ENCODE measurements around the gene TCHHL1. TPM values are rescaled to one million over a fixed set of nuclear protein-coding genes. Genes with fewer than 3 reads are reported as not detected.
"Not testable (repeated sequence)": the region's sequence is repeated elsewhere in the genome, so short reads cannot be mapped to it uniquely, and the experiment has no call there.

Gene TCHHL1
- total RNA-seq, 3 donors from 2014 or later: not detected

- intact Hi-C loops (cut with DNase I, micrococcal nuclease): no loop called here
- Histone ChIP-seq H3K9me3 (no peaks in the 10 kb centered on the region), H3K4me1 (ENCODE audit: low read depth) (no peaks in the 10 kb centered on the region), H3K36me3 (ENCODE audit: low read depth) (no peaks in the 10 kb centered on the region), H3K4me3 (no peak overlapping the region)
- TF ChIP-seq, protein P1, sequence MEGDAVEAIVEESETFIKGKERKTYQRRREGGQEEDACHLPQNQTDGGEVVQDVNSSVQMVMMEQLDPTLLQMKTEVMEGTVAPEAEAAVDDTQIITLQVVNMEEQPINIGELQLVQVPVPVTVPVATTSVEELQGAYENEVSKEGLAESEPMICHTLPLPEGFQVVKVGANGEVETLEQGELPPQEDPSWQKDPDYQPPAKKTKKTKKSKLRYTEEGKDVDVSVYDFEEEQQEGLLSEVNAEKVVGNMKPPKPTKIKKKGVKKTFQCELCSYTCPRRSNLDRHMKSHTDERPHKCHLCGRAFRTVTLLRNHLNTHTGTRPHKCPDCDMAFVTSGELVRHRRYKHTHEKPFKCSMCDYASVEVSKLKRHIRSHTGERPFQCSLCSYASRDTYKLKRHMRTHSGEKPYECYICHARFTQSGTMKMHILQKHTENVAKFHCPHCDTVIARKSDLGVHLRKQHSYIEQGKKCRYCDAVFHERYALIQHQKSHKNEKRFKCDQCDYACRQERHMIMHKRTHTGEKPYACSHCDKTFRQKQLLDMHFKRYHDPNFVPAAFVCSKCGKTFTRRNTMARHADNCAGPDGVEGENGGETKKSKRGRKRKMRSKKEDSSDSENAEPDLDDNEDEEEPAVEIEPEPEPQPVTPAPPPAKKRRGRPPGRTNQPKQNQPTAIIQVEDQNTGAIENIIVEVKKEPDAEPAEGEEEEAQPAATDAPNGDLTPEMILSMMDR (IDR thresholded peaks at IDR 0.05): no peak
- ATAC-seq: no peak
- DNase-seq: no peak
Observed at GRCh38 chr1:152084853-152085252, 4.0 kb downstream of the TCHHL1 start.

- H3K9me3 ChIP-seq; DNase-seq; H3K36me3 ChIP-seq (ENCODE audit: low read depth); H3K4me3 ChIP-seq; H3K4me1 ChIP-seq (ENCODE audit: low read depth); ATAC-seq; intact Hi-C loops (cut with DNase I, micrococcal nuclease): not testable (repeated sequence)
Observed at GRCh38 chr1:152081026-152081425, 7.8 kb downstream of the TCHHL1 start.

GRCh38 chr1:152080494-152080893 lies 8.4 kb downstream of the TCHHL1 start:
- H3K36me3 ChIP-seq (ENCODE audit: low read depth); ATAC-seq; H3K4me1 ChIP-seq (ENCODE audit: low read depth); H3K4me3 ChIP-seq; DNase-seq; H3K9me3 ChIP-seq; intact Hi-C loops (cut with DNase I, micrococcal nuclease): not testable (repeated sequence)

DNA sequence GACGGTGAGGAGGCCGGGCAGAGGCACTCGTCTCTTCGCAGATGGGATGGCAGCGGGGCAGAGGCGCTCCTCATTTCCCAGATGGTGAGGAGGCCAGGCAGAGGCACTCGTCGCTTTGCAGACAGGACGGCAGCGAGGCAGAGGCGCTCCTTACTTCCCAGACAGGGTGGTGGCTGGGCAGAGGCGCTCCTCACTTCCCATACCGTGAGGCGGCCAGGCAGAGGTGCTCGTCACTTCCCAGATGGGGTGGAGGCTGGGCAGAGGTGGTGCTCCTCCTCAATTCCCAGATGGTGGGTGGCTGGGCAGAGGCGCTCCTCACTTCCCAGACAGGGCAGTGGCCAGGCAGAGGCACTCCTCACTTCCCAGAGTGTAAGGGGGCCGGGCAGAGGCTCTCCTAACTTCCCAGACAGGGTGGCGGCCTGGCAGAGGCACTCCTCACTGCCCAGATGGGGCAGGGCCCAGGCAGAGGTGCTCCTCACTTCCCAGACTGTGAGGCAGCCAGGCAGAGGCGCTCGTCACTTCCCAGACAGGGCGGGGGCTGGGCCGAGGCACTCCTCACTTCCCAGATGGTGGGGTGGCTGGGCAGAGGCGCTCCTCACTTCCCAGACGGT lies 9.9 kb downstream of the TCHHL1 start:
- Histone ChIP-seq H3K4me1 (ENCODE audit: low read depth) (no peaks in the 10 kb centered on the region), H3K9me3 (no peaks in the 10 kb centered on the region), H3K4me3 (no peak overlapping the region), H3K36me3 (ENCODE audit: low read depth) (no peaks in the 10 kb centered on the region)
- intact Hi-C loops (cut with DNase I, micrococcal nuclease): no loop called here
- TF ChIP-seq, protein P1 (IDR thresholded peaks at IDR 0.05): no peak
- no peak for ATAC-seq
- DNase-seq: peak in 1 of 3 donors; percentile 37

DNA sequence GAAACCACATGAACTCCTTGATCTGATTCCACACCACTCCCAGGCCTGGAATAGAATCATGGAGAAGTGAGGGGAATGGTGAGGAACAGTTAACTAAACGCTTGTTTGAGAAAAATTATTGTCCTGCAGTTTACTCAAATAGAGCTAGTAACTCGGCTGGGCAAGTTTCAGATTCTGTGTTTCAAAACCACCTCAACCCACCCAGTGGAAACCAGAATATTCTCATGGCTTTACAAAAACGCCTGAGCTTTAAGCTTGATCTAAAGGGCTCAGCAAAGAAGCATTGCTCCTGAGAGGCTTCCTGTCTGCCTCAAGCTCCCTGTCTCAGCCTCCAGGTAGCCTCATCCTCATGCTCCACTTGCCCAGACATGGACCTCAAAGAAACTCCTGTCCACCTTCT lies 16.6 kb downstream of the TCHHL1 start:
- no peaks in the 10 kb centered on the region for H3K36me3 ChIP-seq (ENCODE audit: low read depth)
- no peaks in the 10 kb centered on the region for H3K9me3 ChIP-seq
- no peak for ATAC-seq
- intact Hi-C loops (cut with DNase I, micrococcal nuclease): no loop called here
- TF ChIP-seq, protein P1 (IDR thresholded peaks at IDR 0.05): no peak
- no peak for DNase-seq
- no peak overlapping the region for H3K4me3 ChIP-seq
- H3K4me1 ChIP-seq (ENCODE audit: low read depth): no peaks in the 10 kb centered on the region

DNA sequence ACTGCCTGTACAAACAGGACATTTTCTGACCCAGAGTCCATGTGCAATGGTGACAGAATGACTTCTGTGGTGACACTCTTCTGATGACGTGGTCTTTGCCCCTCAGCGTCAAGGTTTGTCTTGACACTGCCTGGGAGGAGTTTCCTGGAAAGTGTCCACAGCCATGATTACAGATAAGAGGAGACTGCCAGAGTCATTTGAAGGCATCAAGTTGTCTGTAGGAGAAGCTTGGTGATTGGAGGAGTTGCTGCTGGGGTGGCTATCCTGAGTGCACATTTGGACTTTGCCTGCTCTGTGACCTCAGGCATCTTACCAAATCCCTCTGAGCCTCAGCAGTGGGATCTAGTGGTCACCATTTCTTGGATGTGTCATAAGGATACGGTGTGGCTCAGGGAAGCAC lies 17.7 kb downstream of the TCHHL1 start:
- Histone ChIP-seq H3K4me1 (ENCODE audit: low read depth) (no peaks in the 10 kb centered on the region), H3K36me3 (ENCODE audit: low read depth) (no peaks in the 10 kb centered on the region), H3K4me3 (no peak overlapping the region), H3K9me3 (no peaks in the 10 kb centered on the region)
- intact Hi-C loops (cut with DNase I, micrococcal nuclease): no loop called here
- ATAC-seq: no peak
- TF ChIP-seq, protein P1 (IDR thresholded peaks at IDR 0.05): no peak
- DNase-seq: no peak

DNA sequence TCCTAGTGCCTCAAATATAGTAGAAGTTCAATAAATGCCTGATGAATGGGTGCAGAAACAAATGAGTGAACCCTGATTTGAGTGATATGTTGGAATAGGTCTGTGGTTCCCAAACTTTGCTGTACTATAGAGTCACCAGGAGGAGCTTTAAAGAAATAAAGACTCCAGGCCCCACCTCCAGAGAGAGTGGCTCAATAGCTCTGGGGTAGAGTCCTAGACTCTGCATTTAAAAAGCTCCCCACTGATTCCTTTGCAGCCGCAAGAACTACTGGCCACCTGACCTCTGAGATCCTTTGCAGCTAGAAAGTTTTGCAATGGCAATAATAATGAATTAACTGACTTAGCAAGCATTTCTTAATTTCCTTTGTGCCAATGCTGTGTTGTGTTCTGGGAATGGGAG lies 20.9 kb downstream of the TCHHL1 start:
- no peaks in the 10 kb centered on the region for H3K9me3 ChIP-seq
- TF ChIP-seq, protein P1 (IDR thresholded peaks at IDR 0.05): no peak
- DNase-seq (no peak), ATAC-seq (no peak)
- intact Hi-C loops (cut with DNase I, micrococcal nuclease): no loop called here
- H3K4me3 ChIP-seq: no peak overlapping the region
- H3K36me3 ChIP-seq (ENCODE audit: low read depth): no peaks in the 10 kb centered on the region
- no peaks in the 10 kb centered on the region for H3K4me1 ChIP-seq (ENCODE audit: low read depth)

Measured in mucosa of descending colon (tissue), 3 donors.